HG03066 (cell line): ENCODE measurements around the gene ALKAL2.
A peak's percentile ranks its signal among the peaks of the same experiment; 100 is the strongest.

Source experiments
- ATAC-seq: cut with Tn5 transposase; IDR thresholded peaks from one replicate; pipeline ENCODE4 v1.9.1; 2021; ENCODE audit warnings: low read depth; ENCODE audit not compliant: unreplicated experiment

ALKAL2 gene

DNA sequence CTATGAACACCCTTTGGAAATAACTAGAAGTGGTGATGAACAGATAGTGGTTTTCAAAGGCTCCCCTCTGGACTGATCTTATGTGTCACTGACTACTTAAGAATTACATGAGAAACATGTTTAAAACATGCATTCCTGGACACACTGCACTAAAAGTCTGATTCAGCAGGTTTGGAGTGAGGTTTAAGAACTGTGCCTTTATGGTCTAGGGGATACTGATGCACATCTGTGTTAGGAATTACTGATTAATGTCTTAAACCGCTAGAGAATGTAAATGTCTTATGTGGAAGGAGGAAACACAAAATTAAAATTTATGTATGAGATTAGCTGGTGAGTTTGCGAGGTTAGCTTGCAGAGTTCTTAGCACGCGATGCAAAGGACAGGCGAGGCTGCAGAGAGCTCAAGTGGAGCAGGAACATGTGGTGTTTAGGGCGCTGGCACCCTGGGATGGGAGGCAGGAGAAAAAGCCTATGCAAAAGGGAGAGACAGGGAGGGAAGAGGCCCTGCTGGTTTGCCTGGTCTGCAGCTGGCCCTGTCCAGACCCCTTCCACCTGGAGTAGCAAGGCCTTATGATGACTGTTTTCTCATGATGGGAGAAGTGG is 35.8 kb downstream of the ALKAL2 start:
- ATAC-seq, result no peak

DNA sequence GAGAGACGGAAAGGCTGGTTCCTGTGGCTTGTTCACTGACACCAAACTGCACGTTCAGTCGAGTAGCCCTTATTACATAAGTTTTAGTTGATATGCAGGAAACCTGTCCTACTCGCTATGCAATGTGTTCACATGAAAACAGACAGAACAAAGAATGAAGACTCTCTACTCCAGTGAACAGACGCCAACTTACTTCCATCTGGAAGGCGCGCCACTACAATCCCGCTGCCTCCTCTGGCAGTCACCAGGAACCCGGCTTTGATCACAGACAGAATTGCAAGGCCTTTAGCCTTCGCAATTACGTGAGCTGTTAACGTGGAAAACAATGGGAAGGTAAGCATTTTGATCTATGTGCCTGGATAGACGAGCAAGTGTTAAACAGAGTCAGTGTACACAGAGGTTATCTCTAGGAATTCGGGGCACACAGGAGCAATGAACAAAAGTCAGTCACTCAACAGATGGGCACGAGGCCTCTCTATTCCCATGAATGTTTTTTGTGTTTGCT is 38.3 kb downstream of the ALKAL2 start:
- ATAC-seq, result no peak

DNA sequence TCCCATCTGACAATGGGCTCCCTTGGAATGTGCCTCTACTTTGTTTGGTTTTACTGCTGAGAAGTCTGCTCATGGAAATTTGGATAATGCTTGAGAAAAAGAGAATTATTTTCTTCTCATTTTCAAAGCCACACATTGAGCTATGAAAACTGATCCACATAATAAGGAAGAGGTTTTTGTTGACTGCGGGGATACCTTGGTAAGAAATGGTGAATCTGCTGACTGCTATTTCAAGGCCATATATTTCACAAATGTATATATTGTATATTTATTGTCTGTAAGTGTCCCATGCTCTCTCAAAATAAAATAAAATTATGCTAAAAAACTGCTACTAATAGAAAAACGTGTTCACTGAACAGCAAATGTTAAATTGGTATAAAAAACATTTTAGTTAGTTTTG is 39.2 kb downstream of the ALKAL2 start:
- ATAC-seq, result no peak

DNA sequence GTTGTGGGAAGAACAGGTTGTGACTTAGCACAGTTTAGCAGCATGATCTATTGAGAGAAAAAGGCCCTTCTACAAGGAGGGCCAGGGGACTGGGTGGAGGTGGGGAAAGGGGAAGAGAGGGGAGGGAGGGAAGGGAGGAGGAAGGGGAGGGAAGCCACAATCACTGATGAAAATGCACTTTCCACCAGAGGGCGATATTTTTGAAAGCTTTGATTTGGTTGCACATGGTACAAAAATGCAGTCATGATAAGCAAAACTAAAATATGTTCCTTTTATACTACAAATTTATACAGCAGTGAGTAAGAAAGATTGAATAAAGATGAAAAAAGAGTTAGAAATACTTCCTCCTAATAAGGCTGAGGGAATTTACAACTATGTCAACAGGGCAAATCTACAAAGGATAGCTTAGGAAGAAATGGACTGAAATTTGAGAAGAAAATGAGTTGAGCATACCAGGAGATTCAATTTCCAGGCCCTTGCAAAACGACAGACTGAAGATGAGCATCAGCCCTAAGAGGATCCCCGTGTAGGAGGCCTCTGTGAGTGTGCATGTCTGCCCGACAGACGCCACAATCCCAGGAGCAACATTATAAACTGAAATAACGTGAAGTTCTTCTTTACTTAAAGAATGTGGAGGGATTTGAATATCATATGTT is 41.3 kb downstream of the ALKAL2 start:
- peak; percentile 76 for ATAC-seq

DNA sequence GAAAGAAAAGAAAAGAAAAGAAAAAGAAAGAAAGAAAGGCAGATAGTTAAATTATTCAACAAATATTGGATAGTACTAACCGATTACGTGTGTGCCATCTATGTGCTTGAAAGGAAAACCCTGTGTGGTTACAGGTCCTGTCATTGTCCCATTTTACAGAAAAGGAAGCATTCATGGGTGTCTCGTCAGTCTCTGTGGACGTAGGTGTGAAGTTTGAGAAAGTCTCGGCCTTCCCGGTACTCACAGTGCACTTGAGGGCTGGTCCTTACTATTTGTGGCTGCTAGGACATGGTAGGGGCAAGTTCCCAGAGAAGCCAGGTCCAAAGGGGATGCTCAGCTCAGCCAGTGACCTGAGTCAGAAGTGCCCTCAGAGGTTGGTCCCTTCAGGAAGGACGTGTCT is 43.3 kb downstream of the ALKAL2 start:
- ATAC-seq, result no peak

DNA sequence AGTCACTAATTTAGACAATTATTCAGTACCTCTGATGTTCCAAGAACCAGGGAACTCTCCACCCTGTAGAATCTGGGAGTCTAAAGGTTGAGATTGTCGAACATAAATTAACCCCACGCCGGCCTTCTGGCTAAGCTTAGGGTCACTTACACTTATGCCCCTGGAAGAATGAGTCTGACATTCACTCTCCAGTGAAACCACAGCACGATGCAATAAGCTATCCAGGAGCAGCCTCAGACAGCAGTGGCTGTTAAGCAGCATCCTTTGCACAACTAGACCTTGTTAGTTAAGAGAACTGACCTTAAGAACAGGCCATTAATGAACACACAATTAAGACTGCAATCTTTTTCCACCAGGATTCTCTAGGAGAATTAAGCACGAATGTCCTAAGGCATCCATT is 49.0 kb downstream of the ALKAL2 start:
- no peak for ATAC-seq

DNA sequence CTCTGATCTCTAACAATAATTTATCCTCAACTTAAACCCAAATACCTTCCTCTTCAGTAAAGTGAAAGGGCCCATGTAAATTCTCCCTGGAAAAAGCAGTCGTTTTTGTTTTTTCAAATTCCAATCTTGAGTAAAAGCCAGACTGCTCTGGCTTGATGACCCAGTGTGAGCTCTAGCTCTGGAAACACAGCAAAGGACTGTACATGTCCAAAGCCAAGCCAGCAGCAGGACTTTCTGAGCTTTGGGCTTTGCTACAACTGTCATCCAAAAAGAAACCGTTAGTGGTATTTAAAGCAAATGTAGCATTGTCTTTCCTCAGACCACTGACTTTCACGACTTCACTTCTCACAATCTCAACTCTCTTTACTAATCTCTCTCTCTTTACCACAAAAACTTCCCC is 49.5 kb downstream of the ALKAL2 start:
- ATAC-seq, result no peak

DNA sequence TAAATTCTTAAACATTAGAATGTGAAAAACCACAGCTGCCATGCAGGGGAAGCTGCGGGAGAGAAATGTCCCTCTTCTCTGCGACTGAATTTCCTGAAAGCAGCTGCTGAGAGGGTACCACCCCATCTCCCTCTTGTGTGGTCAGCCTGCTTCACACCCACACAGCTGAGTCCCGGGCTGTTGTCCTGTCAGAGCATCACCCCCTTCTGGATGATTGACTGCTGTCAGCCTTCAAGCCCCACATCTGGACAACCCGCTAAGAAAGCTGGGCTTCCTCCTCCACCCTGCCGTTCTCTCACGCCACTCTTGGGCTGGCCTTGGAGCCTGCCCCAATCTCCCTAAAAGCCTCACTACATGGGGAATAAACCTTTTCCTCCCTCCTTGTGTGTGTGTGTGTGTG is 50.0 kb downstream of the ALKAL2 start:
- ATAC-seq, result no peak

DNA sequence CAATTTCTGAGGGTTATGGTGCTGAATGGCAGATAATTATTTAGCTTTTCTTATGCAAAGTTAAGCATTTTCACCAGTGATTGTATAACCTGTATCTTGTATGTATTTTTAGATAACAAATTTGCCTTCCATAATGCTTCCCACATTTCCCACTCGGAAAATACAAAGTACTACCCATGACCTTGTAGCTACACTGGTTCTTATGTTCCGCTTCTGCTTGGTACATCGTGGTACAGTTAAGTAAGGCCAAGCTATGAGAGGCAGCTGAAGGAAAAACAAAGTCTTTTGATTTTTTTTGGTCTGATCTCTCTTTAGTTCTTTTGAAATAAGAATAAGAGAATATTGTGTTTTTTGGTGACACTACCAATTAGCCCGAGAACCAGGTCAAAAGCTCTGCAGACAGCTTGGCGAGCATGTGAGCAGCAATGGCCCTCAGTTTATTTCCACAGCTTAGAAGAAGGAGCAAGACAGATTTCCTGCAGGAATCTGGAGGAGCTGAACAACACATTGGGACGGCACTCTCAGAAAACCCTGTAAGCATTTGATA is 50.8 kb downstream of the ALKAL2 start:
- ATAC-seq, result no peak

DNA sequence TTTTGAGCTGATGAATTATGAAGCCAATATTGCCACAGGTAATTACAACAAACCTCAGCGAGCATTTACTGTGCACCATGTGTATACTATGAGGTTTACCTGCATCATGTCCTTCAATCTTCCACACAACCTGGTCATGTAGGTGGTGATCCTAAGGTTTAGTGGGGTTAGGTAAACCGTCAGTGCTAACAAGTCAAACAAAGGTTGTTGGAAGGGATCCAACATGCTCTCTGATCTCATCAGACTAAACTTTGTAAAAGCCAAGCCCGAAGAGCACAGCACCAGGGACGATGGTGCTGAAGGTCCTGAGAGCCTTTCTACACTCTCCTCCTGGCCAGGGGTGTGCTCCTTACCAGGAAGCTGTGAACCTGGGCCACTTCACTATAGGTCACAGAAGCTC is 53.5 kb downstream of the ALKAL2 start:
- no peak for ATAC-seq

DNA sequence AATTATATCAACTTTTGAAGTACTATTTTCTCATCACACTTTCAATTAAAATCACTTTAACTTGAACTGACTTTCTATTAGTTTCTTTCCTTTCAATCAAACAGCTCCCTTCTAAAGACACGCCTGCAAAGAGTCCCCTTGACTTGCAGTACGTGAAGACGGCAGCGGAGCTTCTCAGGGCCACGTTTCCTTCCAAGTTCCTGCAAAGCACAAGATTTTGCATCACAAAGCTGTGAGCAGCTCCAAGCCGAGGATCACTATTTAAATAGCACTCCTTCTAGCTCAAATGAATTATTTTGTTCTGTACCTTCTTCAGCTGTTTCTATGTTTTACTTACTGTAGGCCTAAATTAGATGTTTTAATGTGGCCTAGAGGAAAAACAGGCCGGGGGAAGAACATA is 54.9 kb downstream of the ALKAL2 start:
- no peak for ATAC-seq

DNA sequence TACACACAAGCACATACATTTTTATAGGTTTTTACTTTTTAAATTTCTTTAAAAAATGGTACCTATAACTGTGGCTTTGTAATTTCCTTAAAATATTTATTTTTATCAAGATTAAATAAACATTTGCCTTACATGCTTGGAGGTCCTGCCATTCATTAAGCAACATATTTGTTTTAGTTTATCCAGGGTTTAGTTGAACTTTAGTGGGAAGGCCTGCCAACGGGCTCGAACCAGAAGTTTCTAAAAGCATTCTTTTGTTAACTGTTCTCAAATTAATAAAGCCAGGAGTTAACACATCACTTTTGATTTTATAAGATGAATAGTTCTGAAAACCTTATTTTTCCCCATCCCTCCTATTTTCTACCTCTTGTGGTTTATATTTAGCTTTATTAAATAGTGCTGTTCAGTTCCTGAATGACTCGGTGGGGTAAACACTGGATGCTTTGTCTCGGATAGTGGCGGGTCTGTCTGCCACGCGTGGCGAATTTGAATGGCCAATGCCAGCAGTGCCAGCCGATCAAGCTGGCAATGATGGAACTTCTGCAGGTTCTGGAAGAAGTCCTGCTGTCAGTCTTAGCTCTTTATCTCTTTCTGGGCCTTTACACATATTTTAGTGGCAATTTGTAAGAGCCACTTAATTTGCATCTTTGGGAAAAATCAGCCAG is 56.2 kb downstream of the ALKAL2 start:
- no peak for ATAC-seq
